ENCODE results near the gene TMEM132D.

GRCh38 chr12:129716825-129717224, 187.0 kb downstream of the TMEM132D start:
- TF ChIP-seq, protein P1, sequence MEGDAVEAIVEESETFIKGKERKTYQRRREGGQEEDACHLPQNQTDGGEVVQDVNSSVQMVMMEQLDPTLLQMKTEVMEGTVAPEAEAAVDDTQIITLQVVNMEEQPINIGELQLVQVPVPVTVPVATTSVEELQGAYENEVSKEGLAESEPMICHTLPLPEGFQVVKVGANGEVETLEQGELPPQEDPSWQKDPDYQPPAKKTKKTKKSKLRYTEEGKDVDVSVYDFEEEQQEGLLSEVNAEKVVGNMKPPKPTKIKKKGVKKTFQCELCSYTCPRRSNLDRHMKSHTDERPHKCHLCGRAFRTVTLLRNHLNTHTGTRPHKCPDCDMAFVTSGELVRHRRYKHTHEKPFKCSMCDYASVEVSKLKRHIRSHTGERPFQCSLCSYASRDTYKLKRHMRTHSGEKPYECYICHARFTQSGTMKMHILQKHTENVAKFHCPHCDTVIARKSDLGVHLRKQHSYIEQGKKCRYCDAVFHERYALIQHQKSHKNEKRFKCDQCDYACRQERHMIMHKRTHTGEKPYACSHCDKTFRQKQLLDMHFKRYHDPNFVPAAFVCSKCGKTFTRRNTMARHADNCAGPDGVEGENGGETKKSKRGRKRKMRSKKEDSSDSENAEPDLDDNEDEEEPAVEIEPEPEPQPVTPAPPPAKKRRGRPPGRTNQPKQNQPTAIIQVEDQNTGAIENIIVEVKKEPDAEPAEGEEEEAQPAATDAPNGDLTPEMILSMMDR (IDR thresholded peaks at IDR 0.05; ENCODE audit: poor library complexity, severe bottlenecking), result no peak
- no peak for TF ChIP-seq RAD21 (conservative IDR thresholded peaks at IDR 0.05)
- no peak for TF ChIP-seq EZH2 (IDR thresholded peaks at IDR 0.05; ENCODE audit: borderline replicate concordance, insufficient read depth, low read length, poor library complexity, severe bottlenecking)

All from neural cell (in vitro differentiated cells).